Stomach (tissue), 4 donors: ENCODE measurements around the gene CCSER1.

Experiments
- POLR2AphosphoS5 ChIP-seq, 3 donors: sonication (generic); formaldehyde crosslinking; IDR thresholded peaks; one replicate each; pipeline ENCODE4 v1.6.1; 2016; ENCODE audit warnings: antibody characterized with exemption in 3 of 3
- TF ChIP-seq, protein P1 (sequence below), 7 experiments: fragments of 450-650 bp in 4 of 7; fragments of 200-600 bp in 3 of 7; sonication (generic) in 3 of 7; IDR thresholded peaks; one replicate each; pipeline ENCODE4 v1.5.1; 2016 to 2019; ENCODE audit warnings: antibody characterized with exemption in 7 of 7, control low read depth in 2 of 7, mild to moderate bottlenecking in 1 of 7

DNA sequence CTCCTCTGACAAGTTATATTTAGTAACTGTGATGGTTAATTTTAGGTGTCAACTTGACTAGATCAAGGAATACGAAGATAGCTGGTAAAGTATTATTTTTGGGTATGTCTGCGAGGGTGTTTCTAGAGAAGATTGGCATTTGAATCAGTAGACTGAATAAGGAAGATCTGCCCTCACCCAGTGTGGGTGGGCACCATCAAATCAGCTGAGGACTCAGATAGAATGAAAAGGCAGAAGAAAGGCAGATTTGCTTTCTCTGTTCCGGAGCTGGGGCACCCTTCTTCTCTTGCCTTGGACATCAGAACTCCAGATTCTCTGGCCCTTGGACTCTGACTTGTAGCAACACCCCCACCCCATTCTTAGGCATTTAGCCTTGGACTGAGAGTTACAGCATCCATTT, 981.6 kb downstream of the CCSER1 start:
- no peak for TF ChIP-seq POLR2AphosphoS5 (IDR thresholded peaks at IDR 0.05)
- TF ChIP-seq, protein P1, sequence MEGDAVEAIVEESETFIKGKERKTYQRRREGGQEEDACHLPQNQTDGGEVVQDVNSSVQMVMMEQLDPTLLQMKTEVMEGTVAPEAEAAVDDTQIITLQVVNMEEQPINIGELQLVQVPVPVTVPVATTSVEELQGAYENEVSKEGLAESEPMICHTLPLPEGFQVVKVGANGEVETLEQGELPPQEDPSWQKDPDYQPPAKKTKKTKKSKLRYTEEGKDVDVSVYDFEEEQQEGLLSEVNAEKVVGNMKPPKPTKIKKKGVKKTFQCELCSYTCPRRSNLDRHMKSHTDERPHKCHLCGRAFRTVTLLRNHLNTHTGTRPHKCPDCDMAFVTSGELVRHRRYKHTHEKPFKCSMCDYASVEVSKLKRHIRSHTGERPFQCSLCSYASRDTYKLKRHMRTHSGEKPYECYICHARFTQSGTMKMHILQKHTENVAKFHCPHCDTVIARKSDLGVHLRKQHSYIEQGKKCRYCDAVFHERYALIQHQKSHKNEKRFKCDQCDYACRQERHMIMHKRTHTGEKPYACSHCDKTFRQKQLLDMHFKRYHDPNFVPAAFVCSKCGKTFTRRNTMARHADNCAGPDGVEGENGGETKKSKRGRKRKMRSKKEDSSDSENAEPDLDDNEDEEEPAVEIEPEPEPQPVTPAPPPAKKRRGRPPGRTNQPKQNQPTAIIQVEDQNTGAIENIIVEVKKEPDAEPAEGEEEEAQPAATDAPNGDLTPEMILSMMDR (IDR thresholded peaks at IDR 0.05), result no peak
